ENCODE data around the gene CNNM3. TPM values are rescaled to one million over a fixed set of nuclear protein-coding genes. Genes with fewer than 3 reads are reported as not detected.

CNNM3 gene
- total RNA-seq, 1 experiment from 2014 or later, result 62.5 TPM

- Histone ChIP-seq H3K4me3 (ENCODE audit: low read depth, low read length) (peak overlapping the region; percentile 79), H3K9me3 (no peaks in the 10 kb centered on the region), H3K27me3 (replicated peaks; ENCODE audit: control insufficient read depth, insufficient read depth, low read length) (no peaks in the 10 kb centered on the region), H3K4me1 (peaks cover 9% of the 10 kb centered on the region), H3K36me3 (ENCODE audit: control insufficient read depth, insufficient read depth, low read length) (peaks cover 4% of the 10 kb centered on the region; the same call in 1 of the 2 replicates)
- H3K4me3 Mint-ChIP-seq (ENCODE audit: unreplicated experiment), result peak overlapping the region; percentile 68
- ChIA-PET POLR2A (interaction anchor here (0.6 to 1.8 kb wide), 8 partner anchors 10 to 1090 kb away, joined by 3 to 23 read pairs (median 3); partner anchors contain the start of gene SEMA4C), CTCF (interaction anchor here (0.5 to 2.9 kb wide), 29 partner anchors 11 to 718 kb away, joined by 3 to 72 read pairs (median 4); partner anchors contain the start of genes ANKRD36, CNNM3 and CNNM4)
- peak overlapping the region; percentile 10 for H3K27ac Mint-ChIP-seq (ENCODE audit: unreplicated experiment)
- TF ChIP-seq, protein P1, sequence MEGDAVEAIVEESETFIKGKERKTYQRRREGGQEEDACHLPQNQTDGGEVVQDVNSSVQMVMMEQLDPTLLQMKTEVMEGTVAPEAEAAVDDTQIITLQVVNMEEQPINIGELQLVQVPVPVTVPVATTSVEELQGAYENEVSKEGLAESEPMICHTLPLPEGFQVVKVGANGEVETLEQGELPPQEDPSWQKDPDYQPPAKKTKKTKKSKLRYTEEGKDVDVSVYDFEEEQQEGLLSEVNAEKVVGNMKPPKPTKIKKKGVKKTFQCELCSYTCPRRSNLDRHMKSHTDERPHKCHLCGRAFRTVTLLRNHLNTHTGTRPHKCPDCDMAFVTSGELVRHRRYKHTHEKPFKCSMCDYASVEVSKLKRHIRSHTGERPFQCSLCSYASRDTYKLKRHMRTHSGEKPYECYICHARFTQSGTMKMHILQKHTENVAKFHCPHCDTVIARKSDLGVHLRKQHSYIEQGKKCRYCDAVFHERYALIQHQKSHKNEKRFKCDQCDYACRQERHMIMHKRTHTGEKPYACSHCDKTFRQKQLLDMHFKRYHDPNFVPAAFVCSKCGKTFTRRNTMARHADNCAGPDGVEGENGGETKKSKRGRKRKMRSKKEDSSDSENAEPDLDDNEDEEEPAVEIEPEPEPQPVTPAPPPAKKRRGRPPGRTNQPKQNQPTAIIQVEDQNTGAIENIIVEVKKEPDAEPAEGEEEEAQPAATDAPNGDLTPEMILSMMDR (IDR thresholded peaks at IDR 0.05; ENCODE audit: insufficient read depth in 1 of 2, low read depth in 1 of 2, low read length in 1 of 2, severe bottlenecking in 1 of 2, unreplicated experiment in 1 of 2), result no peak
- peaks cover 17% of the 10 kb centered on the region for H3K4me1 Mint-ChIP-seq (ENCODE audit: low read depth, unreplicated experiment)
- peak in 1 of 2 experiments; percentile 45 for DNase-seq
- intact Hi-C loops (cut with micrococcal nuclease; ENCODE audit: unreplicated experiment), result no loop called here
- BruUV-seq (replicated peaks), result TSS peak; percentile 13
- H3K36me3 Mint-ChIP-seq (ENCODE audit: insufficient read depth, unreplicated experiment), result peaks cover 37% of the 10 kb centered on the region
- H3K27me3 Mint-ChIP-seq (ENCODE audit: insufficient read depth, unreplicated experiment), result no peaks in the 10 kb centered on the region
- no peaks in the 10 kb centered on the region for H3K9me3 Mint-ChIP-seq (ENCODE audit: unreplicated experiment)
These were observed 41.0 kb downstream of the CNNM3 start for GRCh38 chr2:96856776-96857666.

DNA sequence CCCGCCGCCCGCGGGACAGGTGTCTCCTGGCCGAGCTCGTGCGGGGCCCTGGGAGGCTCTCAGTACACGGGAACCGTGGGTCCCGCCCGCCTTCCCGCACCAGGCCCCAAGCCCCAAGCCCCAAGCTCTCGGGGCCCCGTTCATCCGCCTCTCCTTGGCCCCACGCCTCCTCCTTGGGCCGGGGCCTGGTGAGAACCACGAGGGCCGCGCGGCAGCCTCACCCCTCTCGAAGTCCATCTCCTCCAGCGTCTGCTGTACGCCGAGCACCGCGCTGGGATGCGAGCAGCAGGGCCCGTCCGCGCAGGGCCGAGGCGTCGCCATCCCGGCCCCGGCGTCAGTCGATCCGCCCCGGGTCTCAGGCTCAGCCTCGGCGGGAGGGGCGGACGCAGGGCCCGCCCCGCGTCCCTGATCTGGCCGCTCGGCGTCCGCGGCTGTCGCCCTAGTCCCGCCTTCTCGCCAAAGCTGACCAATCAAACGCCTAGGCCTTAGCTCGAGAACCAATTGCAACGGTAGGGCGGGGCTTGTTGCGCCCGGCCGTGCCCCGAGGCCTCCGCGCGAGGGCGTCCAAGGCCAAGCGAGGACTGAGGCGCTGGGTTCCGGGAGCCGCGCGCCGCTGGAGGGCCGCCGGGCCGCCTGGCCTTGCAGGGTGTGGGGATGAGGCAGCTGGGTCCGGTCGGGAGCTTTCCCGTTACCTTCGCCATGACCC is 41.8 kb downstream of the CNNM3 start, which contains the start of gene ANKRD39:
Gene ANKRD39 (minus strand): TSS at position 350 of the 706 bp plus-strand sequence. CDS start 29 bp downstream, at position 321.
- H3K4me3 Mint-ChIP-seq (ENCODE audit: unreplicated experiment), result peak within 1 kb of the TSS; percentile 68
- no TSS peak for BruUV-seq (replicated peaks)
- no peaks in the 10 kb centered on the region for H3K9me3 ChIP-seq
- peak within 1 kb of the TSS; percentile 89 for H3K27ac Mint-ChIP-seq (ENCODE audit: unreplicated experiment)
- peaks cover 17% of the 10 kb centered on the region for H3K4me1 Mint-ChIP-seq (ENCODE audit: low read depth, unreplicated experiment)
- peak within 1 kb of the TSS; percentile 79 for H3K4me3 ChIP-seq (ENCODE audit: low read depth, low read length)
- peaks cover 35% of the 10 kb centered on the region for H3K36me3 Mint-ChIP-seq (ENCODE audit: insufficient read depth, unreplicated experiment)
- peaks cover 4% of the 10 kb centered on the region; the same call in 1 of the 2 replicates for H3K36me3 ChIP-seq (ENCODE audit: control insufficient read depth, insufficient read depth, low read length)
- H3K27me3 Mint-ChIP-seq (ENCODE audit: insufficient read depth, unreplicated experiment), result no peaks in the 10 kb centered on the region
- POLR2A ChIA-PET, result interaction anchor here (0.6 to 1.8 kb wide), 11 partner anchors 9 to 1089 kb away, joined by 3 to 23 read pairs (median 3); partner anchors contain the start of genes CNNM3 and SEMA4C
- peak; percentile 98 to 100 for DNase-seq
- H3K27me3 ChIP-seq (replicated peaks; ENCODE audit: control insufficient read depth, insufficient read depth, low read length), result no peaks in the 10 kb centered on the region
- intact Hi-C loops (cut with micrococcal nuclease; ENCODE audit: unreplicated experiment), result no loop called here
- TF ChIP-seq, protein P1 (IDR thresholded peaks at IDR 0.05; ENCODE audit: insufficient read depth in 1 of 2, low read depth in 1 of 2, low read length in 1 of 2, severe bottlenecking in 1 of 2, unreplicated experiment in 1 of 2), result peak; percentile 53 to 63
- CTCF ChIA-PET, result interaction anchor here (0.5 to 2.9 kb wide), 37 partner anchors 10 to 719 kb away, joined by 3 to 72 read pairs (median 5); partner anchors contain the start of genes ANKRD36, CNNM3 and CNNM4
- peaks cover 15% of the 10 kb centered on the region for H3K4me1 ChIP-seq
- H3K9me3 Mint-ChIP-seq (ENCODE audit: unreplicated experiment), result no peaks in the 10 kb centered on the region
